GM10266 (cell line): ENCODE data around the gene CDC25C.

Source experiments
- DNase-seq: peaks from one replicate; pipeline ENCODE4 v3.0.0; 2012; ENCODE audit errors: extremely low spot score
- CTCF ChIP-seq: IDR thresholded peaks from 2 replicates; pipeline ENCODE4 v1.5.1; 2012; ENCODE audit warnings: mild to moderate bottlenecking, low read depth; ENCODE audit not compliant: control insufficient read depth, insufficient read depth; ENCODE audit errors: missing control alignments

Gene CDC25C

GRCh38 chr5:138275379-138275782, 56.2 kb downstream of the CDC25C start:
- DNase-seq, result peak; percentile 18
- TF ChIP-seq CTCF, result no peak

GRCh38 chr5:138274189-138274853, 57.3 kb downstream of the CDC25C start, which contains the start of gene GFRA3:
Gene GFRA3, minus strand, starts transcription at chr5:138274621. Its CDS starts 197 bp downstream, at chr5:138274424.
- peak; percentile 51 for DNase-seq

GRCh38 chr5:138273834-138274188, 57.8 kb downstream of the CDC25C start:
- DNase-seq, result no peak
- TF ChIP-seq CTCF, result no peak

More at GRCh38 chr5:138274189-138274853, 57.3 kb downstream of the CDC25C start, which contains the start of gene GFRA3:
- TF ChIP-seq CTCF, result peak; percentile 0

GRCh38 chr5:138272681-138273080, 58.9 kb downstream of the CDC25C start:
- no peak for TF ChIP-seq CTCF
- no peak for DNase-seq

- DNase-seq, result no peak
- no peak for TF ChIP-seq CTCF
Observed at GRCh38 chr5:138271281-138271680, 60.3 kb downstream of the CDC25C start.

- TF ChIP-seq CTCF, result no peak
- DNase-seq, result no peak
Observed at GRCh38 chr5:138264183-138264582, 67.4 kb downstream of the CDC25C start.

GRCh38 chr5:138263581-138263980, 68.0 kb downstream of the CDC25C start:
- no peak for TF ChIP-seq CTCF
- DNase-seq, result no peak
